Panc1 (cell line): ENCODE data around the gene EMC9.

ENCODE experiments used
- TCF7L2 ChIP-seq: IDR thresholded peaks from 2 replicates; pipeline ENCODE4 v1.6.1; 2011; ENCODE audit warnings: mild to moderate bottlenecking, low read depth, low read length, inconsistent platforms
- TF ChIP-seq, protein P1 (sequence below): fragments of 450-650 bp; IDR thresholded peaks from 2 replicates; pipeline ENCODE4 v1.5.1; 2017; ENCODE audit warnings: mild to moderate bottlenecking

DNA sequence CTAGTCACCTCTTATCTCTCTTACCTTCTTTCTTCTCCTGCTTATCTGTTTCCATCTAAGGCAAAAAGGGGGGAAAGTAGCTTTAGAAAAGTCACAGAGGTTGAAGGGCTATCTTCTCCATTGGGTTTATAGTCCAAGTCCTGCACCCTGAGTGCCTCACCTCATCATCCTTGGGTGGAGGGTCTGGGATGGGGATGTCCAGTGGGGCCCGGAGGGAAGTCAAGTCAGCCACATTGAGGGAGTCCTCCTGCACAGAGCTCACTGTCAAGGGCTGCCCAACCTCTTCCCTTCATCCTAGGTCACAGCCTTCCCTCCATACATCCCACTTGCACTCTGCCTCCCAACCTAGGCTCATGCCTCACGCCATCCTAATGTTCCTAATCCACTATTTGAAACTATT lies 3.8 kb upstream of the EMC9 start:
- TF ChIP-seq, protein P1, sequence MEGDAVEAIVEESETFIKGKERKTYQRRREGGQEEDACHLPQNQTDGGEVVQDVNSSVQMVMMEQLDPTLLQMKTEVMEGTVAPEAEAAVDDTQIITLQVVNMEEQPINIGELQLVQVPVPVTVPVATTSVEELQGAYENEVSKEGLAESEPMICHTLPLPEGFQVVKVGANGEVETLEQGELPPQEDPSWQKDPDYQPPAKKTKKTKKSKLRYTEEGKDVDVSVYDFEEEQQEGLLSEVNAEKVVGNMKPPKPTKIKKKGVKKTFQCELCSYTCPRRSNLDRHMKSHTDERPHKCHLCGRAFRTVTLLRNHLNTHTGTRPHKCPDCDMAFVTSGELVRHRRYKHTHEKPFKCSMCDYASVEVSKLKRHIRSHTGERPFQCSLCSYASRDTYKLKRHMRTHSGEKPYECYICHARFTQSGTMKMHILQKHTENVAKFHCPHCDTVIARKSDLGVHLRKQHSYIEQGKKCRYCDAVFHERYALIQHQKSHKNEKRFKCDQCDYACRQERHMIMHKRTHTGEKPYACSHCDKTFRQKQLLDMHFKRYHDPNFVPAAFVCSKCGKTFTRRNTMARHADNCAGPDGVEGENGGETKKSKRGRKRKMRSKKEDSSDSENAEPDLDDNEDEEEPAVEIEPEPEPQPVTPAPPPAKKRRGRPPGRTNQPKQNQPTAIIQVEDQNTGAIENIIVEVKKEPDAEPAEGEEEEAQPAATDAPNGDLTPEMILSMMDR: no peak
- TF ChIP-seq TCF7L2: no peak
